HG03095 (cell line): ENCODE results near the gene LRRC43.

ENCODE experiments used
- ATAC-seq: cut with Tn5 transposase; IDR thresholded peaks from one replicate; pipeline ENCODE4 v1.9.1; 2021; ENCODE audit warnings: moderate library complexity; ENCODE audit not compliant: unreplicated experiment

Gene LRRC43

GRCh38 chr12:122215771-122216170, 32.8 kb downstream of the LRRC43 start:
- no peak for ATAC-seq

GRCh38 chr12:122216445-122216844, 33.5 kb downstream of the LRRC43 start:
- no peak for ATAC-seq

- peak; percentile 91 for ATAC-seq
These were observed 42.9 kb downstream of the LRRC43 start, which contains the start of gene DIABLO for GRCh38 chr12:122225683-122226365. TSS of gene DIABLO (minus strand) at chr12:122226052. CDS start at chr12:122226014, 38 bp downstream.

GRCh38 chr12:122226366-122227125, 43.6 kb downstream of the LRRC43 start:
- no peak for ATAC-seq

- no peak for ATAC-seq
These were observed 44.4 kb downstream of the LRRC43 start for GRCh38 chr12:122227341-122227740.

GRCh38 chr12:122228092-122228491, 45.2 kb downstream of the LRRC43 start:
- no peak for ATAC-seq

GRCh38 chr12:122230798-122231197, 47.9 kb downstream of the LRRC43 start:
- ATAC-seq: no peak

GRCh38 chr12:122232691-122233090, 49.8 kb downstream of the LRRC43 start:
- ATAC-seq: no peak

- ATAC-seq: no peak
These were observed 52.8 kb downstream of the LRRC43 start for GRCh38 chr12:122235741-122236140.

GRCh38 chr12:122238861-122239260, 55.9 kb downstream of the LRRC43 start:
- ATAC-seq: no peak

- ATAC-seq: no peak
These were observed 61.0 kb downstream of the LRRC43 start for GRCh38 chr12:122243965-122244364.

GRCh38 chr12:122244565-122245371, 61.8 kb downstream of the LRRC43 start:
- ATAC-seq: no peak

- ATAC-seq: no peak
These were observed 62.6 kb downstream of the LRRC43 start for GRCh38 chr12:122245553-122245952.

GRCh38 chr12:122250047-122250446, 67.1 kb downstream of the LRRC43 start:
- no peak for ATAC-seq

- ATAC-seq: no peak
These were observed 67.6 kb downstream of the LRRC43 start for GRCh38 chr12:122250536-122250935.
